ENCODE results near the gene POLRMT.

Gene POLRMT

GRCh38 chr19:662962-663681, 29.8 kb upstream of the POLRMT start, which contains the start of gene RNF126:
RNF126 (minus strand) TSS chr19:663214; CDS start chr19:663121, 93 bp downstream.
- peak; percentile 90 for DNase-seq

DNA sequence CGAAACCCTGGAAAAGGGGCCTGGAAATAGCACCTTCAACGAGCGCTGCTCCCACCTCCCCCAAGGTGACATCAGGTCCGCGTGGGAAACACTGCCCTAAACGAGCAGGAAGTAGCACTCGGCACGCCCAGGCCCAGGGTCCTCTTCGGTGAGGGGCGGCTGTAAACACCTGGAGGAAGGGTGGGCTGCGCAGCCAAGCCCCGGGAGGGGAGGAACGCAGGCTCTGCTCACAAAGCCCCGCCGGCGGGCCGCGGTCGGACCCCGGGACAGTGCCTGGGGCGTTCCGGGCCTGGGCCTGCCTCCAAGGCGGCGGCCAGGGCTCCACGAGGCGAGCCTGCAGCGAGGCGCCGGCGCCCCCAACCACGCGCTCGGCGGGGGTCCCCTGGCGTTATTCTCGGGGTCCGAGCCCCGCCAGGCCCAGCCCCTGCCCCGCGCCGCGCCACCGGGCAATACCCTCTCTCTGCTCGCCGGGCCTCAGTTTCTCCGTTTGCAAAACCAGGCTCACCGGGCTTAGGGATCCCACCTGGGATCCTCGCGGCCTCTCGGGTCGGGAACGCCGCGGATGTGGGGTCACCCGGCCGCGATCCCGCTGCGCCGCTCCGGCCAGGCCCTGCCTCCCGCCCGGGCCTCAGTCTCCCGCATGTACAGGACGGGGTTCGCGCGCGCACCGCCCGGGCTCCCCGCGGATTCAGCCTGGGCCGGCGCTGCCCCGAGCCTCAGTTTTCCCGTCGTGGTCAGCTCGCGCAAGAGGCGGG, 29.0 kb upstream of the POLRMT start:
- no peak for DNase-seq

DNA sequence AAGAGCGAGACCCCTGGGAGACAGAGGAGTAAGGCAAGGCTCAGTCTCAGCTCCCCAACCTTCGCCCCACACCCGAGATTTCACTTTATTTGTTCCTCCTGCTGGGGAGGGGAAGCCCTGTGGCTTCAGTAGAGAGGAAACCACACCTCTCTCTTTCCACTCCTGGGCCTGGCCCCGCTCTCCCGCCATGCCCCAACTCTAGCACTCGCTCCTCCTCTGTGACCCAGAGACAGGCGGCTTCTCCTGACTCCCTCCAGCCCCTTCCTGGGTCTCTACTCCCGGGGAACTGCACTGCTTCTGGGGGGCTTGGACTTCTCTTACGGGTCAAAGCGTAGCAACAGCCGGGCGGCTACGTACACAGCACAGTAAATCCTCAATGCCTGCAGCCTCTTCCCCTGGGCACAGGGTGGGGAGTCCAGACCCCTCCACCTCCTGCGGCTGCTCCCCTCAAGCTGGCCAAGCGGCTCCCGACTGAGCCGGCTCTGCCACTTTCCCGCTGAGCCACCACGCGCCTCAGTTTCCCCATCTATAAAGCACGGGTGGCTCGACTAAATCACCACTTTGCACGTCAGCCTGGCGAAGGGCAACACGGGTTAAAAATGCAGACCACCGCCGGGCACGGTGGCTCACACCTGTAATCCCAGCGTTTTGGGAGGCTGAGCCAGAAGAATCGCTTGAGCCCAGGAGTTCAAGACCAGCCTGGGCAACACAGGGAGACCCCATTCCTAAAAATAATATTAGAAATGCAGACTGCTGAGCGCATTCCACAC, 28.3 kb upstream of the POLRMT start:
- DNase-seq, result no peak

GRCh38 chr19:660793-661426, 27.6 kb upstream of the POLRMT start:
- DNase-seq, result no peak

DNA sequence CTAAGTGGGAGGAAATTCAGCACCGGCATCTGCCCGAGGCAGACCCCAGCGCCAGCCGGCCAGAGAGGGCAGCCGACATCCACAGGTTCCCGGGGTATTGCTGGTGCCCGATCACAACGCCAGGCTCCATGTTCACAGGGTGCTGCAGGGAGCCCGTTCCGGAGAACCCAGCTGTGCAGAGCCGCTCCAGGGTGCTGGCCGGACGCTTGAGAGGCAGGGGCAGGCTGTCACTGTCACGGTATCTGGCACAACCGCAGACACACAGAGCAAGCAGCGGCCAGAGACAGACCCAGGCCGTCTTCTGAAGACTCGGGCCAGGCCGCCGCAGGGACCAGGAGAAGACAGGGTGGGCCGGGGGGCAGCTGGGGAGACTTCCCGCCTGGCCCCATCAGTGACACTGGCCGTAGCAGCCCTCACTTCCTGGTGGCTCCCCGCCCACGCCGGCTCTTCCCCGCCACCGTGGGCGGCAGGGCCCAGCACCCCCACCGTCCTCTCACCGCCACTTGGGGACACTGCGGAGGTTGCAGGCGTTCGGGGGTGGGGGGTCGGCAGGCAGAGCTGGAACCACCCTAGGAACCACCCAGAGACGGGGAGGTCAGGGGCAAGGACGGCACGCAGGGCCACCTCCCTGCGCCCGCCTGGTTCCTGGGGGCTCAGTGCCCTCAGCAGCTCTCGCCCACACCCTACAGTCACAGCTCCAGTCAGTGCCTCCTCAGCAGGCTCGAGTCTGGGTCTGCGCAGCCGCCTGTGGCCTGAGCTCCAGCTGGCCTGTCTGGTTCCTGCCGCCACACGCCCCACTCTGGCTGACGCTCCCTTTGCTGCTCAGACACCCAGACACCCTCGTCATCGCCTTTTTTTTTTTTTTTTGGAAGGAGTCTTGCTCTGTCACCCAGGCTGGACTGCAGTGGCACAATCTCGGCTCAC, 25.8 kb upstream of the POLRMT start:
- DNase-seq, result no peak

- DNase-seq, result no peak
These were observed 24.9 kb upstream of the POLRMT start for GRCh38 chr19:658059-658839.

- DNase-seq, result no peak
These were observed 24.3 kb upstream of the POLRMT start for GRCh38 chr19:657611-658010.

DNA sequence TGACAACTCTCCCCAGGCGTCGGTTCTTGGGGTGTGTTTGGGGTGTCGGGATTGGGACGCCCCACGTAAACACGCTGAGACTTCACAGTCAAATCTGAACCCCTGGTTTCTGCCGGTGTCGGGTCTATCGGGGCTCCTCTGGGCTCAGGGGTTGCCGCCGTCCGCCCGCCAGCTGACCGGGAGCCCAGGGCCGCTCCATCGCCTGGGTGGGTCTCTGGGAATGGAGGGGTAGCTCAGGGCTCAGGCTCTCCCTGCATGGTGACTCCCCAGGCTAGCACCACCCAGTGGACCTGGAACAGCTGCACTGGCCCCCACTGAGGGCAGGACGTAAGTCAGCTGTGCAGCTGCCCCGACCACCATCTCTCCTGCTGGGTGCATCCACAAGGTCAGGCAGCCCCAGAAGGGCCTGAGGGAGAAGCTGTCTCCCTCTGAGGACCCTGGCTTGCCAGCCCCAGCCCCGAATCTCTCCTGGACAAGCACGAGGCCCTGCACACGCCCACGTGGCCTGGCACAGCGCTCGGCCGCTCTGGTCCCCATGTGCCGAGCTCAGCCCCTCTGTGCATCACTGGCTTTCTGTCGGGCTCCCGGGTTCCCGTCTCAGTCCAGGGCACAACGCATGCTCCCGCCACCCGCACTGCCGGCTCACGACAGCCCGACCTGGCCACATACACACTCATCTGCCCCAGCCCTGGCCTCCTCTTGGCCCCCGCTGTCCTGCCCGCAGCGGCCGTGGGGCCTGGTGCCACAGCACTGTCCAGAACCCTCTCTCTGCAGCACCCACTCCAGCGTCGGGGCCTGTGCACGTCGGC, 23.6 kb upstream of the POLRMT start:
- DNase-seq, result no peak

DNA sequence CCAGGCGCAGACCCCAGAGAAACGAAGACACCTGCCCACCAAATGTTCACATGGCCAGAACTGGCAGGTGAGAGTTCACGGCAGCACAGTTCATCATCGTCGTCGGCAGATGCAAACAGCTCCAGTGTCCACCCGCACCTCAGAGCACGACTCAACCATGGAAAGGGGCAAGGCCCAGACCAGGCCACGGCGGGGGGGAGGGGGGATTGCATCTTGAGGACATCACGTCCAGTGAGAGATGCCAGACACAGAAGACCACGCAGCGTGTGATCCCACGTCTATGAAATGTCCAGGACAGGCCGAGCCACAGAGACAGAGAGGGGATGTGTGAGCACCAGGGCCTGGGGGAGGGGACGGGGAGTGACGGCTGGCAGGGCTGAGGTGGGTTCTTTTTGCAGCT, 22.4 kb upstream of the POLRMT start:
- no peak for DNase-seq

DNA sequence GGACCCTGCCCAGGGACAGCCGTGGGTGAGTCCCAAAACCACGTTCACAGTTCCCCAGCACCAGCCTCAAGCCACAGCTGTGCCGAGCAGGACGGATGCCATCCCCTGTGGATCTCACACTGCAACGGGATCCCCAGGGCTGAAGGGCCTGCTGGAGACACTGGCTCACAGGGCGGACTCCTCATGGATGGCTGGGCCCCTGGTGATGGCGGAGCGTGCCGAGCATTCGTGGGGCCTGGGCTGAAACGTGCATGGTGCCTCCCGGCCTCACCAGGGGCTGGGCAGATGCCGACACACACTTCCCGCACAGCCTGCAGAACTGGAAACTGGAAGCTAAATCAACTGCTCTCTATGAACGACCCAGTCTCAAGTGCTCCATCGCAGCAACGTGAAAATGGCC, 20.1 kb upstream of the POLRMT start:
- DNase-seq, result no peak

GRCh38 chr19:652467-653389, 19.4 kb upstream of the POLRMT start:
- DNase-seq, result no peak

GRCh38 chr19:651991-652390, 18.7 kb upstream of the POLRMT start:
- DNase-seq, result no peak

- DNase-seq, result no peak
These were observed 17.9 kb upstream of the POLRMT start for GRCh38 chr19:651114-651818.

DNA sequence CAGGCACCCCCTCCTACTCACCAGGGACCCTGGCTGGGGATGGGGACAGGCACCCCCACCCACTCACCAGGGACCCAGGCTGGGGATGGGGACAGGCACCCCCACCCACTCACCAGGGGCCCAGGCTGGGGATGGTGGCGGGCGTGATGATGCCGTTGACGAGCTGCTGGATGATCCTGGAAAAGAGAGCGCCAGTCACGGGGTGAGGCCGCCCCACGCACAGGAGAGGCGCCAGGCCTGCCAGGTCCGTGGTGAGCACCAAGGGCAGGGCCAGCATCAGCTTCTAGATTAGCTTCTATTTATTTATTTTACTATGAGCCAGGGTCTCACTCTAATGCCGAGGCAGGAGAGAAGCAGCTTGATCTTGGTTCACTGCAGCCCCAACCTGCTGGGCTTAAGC, 16.8 kb upstream of the POLRMT start:
- DNase-seq, result no peak

DNA sequence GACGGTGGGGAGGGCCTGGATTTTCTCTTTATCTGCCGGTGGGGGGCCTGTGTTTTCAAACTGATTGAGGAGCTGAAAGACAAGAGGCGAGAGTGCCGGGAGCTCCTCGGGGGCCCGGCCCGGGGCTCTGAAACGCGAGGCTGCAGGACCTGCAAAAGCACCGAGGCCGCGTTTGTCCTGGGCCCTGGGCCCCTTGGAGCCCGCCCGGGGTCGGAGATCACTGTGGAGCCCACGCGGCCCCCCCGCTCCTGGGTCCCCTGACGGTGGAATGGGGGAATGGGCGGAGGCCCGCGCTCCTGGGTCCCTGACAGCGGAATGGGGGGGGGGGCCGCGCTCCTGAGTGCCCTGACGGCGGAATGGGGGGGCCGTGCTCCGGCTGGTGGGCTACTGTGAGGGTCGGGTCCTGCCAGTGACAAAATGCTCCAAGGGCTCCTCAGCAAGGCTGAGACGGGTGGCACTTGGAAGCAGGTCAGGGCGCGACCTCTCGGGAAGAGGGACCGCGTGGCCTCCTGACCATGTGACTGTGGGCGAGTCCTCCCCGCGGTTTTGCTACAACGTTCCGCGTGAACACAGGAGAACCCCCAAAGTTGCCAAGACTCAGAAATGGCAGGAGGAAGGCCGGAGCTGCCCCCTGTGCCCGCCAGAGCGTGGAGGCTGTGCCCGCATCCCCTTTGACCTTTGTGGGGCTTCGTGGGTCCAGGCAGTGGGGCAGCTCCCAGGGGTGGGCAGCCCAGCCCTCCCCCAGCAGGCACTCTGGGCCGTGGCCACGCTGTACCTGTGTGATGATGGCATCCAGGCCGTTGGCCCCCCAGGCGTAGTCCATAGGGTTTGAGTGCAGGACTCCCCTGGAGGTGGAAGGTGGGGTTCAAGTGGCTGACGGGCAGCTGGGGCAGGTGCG, 15.8 kb upstream of the POLRMT start:
- no peak for DNase-seq

GRCh38 chr19:648305-648704, 15.0 kb upstream of the POLRMT start:
- DNase-seq, result no peak

DNA sequence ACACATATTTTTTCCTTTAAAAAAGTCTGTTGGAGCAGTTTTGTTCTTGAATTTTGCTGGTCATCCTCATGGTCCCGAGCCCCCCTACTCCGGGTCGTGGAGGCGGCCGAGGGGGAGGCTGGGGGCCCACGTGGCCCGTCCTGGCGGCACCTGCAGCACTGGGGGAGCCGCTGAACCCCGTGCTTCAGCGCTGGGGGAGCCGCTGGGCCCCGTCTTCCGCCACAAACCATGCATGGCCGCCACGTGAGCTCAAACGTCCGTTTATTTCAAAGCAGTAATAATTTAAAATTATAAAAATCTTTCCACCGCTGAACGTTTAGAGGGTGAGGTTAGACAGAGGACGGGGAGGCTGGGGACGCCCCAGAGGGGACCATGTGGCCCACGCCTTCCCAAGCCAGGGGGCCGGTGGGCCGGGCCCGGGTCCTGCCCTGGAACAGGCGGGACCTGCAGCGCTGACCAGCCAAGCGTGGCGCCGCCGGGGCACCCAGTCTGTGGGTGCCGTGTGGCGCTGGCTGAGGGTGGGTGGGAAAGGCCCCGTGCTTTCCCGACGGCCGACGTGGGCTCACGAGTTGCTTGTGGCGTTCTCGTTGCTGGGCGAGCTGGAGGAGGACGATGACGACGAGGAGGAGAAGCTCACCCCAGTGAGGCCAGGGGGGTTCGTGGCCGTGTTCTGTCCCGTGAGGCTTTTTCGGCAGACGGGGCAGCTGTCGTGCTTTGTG, 14.4 kb upstream of the POLRMT start:
- DNase-seq, result no peak
